ENCODE results near the gene NTPCR.
A peak's percentile ranks its signal among the peaks of the same experiment; 100 is the strongest.

The NTPCR gene

DNA sequence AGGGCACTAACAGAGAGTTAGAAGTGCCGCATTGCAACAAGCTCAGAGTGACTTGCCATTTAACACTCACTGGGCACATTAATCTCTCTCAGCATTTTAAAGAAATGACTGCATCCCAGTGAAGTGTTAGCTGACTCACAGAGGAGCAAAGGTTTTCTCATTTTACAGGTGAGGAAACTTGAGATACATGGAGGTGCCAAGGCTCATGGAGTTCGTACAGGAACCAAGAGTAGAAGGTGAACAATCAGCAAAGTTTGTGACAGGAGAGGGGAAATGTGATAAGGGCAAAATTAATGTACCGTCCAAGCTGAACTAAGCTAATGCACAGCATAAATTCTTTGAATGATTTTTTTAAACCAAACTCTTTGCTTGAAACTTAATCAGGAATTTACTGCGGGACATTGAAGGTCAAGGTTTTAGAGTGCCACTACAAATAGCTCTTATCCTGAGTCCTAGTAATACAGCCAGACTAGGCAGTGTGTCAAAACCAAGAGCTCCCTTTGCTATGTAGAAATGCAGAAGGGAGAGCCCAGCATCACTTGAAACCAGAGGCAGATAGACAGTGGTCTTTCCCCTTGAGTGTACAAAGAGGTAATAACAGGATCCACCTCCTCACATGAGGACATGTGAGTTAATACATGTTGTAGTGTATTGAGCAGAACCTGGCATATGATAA, 22.4 kb upstream of the NTPCR start:
- no peak for DNase-seq

DNA sequence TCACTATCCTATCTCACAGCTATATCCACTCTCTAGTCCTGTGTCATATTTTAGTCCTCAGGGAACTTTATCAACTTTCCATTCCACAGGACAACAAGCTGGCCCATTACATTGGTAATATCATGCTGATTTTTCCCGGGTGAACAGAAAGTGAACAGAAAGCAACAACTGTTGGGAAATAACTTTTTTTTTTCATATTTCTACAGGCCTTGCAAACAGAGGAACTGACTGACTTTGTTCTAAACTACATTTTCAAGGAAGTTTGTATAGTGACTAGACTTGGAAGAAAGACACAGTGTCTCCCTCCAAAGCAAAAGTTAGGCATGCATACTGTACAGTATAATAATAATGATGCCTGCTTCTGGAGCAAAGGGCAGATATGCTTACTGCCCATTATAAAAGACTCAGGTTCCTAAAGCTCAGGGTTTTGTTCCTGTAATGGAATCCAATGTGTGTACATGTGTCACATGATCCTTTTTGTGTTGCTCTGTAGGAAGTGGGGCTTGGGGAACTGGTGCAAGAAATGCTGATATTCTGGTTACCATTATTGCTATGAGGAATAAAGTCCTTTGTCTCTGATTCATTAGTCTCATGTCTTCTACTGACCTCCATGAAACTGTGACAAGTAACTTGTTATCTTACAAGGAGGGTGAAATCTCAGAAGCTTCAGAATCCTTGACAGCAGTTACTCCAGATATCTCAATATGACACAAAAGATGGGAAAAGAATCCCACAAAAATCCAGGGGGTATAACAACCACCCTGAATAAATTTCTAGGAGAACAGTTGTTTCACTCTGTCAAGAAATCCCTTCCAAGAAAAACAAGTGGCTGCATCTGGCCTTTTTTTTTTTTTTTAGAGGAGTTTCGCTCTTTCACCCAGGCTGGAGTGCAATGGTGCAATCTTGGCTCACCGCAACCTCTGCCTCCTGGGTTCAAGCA, 17.7 kb upstream of the NTPCR start:
- no peak for DNase-seq

DNA sequence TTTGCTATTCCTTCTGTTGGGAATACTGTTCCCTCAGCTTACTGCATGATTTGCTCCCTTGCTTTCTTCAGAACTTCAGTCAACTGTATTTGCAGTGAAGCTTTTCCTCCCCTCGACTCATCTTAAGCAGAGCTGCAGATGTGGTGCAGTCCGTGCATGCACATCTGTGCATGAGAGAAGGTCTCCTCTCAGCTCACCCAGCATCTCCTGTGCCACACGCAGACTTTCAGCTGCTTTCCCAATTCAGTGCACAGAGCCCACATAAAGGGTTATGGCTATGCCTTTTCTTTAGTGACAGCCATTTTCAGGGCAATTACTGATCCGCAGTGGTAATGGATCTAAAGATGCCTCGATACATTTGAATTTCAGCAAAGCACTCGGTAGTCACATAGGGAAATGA, 13.5 kb upstream of the NTPCR start:
- DNase-seq: no peak

DNA sequence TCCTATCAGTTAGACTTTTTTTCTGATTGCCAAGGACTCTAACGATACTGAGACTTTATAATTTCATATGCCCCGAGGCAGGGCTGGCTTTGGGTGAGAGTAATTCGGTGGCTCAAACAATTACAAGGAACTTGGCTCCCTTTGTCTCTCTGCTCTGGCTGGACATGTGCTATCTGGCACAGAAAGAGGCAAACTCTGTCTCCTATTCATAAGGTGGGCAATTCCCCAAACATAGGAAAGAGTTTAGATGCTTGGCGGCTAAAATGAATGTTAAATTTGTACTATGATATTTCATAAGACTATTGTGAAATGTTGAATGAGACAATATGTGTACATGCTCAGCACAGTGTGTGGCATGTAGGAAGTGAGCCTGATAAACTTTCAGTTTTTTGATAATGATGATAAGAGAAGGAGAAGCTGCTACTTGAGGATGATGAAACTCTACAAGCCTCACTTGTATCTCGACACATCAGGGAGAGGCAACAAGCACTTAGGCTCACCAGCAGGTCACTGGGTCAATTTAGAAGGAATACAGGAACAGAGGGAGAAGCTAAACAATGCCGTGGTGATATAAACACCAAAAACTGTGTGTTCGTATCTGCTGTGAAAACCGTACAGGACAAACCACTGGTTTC, 12.6 kb upstream of the NTPCR start:
- DNase-seq: no peak

DNA sequence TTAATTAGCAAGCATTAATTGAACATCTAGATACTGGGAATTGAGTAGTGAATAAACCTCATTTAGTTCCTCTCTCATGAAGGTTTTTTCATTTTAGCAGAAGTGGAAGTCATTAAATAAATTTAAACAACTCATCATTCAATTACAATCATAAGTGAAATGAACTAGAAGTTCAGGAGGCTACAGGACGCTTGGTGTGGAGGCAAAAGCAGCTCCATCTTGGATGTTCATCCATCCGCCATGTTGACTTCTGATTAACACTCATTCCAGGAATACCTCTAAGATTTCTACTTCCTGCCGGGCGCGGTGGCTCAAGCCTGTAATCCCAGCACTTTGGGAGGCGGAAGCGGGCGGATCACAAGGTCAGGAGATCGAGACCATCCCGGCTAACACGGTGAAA, 11.5 kb upstream of the NTPCR start:
- DNase-seq: no peak

DNA sequence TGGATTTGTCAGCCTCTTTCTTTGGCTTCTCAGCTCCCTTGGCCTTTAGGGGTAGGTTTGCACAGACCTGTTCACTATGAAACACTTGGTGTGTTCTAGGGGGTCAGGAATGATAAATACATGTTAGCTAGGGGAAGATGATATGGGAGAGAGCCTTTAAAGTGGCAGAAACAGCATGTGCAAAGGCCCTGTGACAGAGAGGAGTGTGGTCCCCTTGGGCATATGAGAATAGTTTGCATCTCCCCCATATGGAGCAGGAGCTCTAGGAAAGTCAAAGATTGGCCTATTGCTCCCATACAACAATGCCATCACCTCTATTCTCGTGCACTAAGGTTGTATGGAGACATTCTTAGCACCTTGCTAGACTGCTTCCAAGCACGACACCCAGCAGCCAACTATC, 10.7 kb upstream of the NTPCR start:
- DNase-seq: no peak

DNA sequence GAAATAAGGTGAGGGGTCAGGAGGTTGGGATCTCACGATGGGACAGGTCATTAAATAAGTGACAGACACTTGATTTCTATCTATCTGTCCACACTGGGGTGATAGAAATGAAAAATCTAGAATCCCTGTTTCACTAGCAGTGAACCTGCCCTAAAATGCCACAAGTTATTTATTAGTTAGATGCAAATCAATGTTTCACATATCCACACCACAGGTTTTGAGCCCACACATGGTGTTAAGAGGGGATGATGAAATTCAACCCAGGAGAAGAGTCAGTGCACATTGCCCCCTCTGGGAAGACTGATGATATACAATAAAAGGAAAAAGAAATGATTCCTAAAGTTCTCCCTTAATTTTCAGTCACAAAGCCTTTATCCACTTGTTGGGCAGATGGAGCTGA, 10.1 kb upstream of the NTPCR start:
- DNase-seq: no peak

DNA sequence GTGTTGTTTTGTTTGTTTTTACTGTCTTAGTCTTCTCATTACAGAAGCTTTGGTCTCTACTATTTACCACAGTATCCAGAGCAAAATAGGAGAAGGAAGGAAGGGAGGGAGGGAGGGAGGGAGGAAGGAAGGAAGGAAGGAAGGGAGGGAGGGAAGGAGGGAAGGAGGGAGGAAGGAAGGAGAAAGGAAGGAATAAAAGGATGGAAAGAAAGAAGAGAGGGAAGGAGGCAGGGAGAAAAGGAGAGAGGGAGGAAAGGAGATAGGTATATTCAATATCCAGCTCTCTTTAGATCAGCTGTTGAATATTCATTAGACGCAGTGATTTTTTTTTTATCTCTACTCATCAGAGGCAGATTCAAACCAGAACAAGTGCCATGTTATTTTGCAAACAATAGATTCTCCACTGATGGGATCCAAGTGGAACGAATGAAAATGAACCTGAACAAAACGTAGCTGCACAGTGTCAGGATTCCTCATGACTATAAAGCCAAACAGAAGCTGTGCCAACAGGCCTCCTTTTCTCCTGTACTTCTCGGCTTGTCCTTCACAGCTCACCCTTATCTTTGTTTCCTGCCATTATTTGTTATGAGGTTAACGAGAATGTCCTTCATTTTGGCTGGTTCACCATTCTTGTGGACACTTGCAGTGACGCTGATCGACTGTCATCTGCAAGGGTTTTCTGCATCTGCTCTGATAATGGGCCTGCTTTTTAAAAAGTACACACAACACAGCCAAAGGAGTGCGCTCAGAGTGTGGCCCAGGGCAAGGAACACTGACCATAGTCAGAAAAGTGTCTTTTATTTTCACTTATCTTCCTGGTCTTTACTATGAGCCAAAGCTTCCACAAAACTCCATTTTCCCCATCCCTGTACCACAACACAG, 7.8 kb upstream of the NTPCR start:
- no peak for DNase-seq

DNA sequence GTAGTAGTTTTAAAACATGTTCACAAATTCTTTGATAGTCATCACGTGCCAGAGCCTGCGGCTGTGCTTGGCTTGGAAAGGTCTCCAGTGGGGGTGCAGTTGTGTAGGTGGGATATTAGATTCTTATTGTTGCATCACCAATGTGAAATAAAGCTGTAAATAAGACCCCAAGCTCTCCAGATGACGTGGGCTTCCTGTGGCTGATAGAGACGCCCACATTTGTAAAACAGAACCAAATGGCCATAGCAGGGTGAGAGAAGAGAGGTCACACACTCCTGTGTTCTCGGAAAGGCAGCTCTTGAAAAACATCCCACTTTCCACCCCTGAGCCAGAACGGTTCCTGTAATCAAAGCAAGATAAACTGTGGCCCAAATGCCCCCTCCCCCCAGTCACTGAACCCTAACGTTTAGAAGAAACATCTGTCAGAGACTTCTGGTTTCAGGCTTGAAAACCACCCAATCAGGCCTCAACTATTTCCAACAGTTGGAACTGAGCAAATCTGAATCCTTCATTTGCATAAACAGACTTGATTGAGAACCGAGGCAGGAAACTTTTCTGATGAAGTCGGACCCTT, 6.6 kb upstream of the NTPCR start:
- no peak for DNase-seq

DNA sequence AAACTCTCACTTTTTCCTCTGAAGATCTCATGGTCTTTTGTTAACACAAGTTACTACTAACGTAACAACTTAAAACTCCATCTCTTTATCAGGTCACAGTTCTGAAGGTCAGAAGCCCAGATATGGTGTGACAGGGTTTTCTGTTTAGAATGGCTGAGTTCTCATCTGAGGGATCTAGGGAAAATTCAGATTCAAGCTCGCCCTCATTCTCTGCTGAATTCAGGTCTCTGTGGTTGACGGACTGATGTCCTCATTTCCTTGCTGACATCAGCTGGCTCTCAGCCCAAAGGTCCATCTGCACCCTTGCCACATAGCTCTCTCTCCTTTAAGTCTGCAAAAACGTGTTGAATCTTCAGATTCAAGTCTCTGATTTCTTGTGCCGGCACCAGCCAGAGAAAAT, 6.1 kb upstream of the NTPCR start:
- DNase-seq: no peak

DNA sequence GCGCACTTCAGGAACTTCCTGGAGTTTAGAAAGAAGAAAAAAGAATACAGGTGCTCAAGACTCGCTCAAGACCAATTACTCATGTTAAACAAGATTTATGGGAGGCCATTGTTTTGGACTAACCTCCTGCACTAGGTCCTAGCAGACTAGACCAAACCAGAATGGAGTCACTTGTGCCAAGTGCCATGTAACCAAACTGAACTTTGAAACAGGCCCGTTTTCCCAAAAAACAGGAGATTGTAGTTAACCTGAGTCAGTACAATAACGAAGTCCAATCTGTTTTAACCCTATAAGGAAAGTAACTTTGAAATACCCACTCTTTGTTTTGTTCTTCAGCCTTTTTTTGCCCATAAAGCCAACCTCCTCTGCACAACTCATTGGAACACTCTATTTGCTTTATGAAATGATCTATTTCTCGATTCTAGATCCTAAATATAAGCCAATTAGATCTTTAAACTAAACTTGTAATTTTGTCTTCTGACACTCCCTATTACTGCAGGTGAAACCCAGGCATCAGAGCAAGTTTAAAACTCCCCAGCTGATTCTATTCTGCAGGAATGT, 695 bp upstream of the NTPCR start:
- DNase-seq: no peak

DNA sequence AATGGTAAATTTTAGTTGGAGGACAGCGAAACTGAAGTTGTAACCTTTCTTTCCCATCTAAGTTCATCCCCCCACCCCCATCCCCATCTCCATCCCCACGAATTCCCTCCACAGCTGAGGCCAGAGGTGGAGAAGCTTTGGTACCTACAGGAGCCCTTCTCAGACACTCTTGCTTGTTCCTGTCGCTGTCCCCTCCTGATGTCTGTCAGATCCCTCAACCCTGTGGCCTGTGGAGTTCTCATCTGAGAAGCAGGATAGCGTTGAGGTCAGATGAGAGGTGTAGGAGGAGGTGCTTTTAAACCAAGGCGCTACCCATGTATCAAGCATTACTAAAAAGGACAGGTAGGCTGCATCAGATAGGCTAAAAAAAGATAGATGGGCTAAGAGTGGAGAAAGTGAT, 769 bp downstream of the NTPCR start:
- peak in 1 of 2 experiments; percentile 8 for DNase-seq

DNA sequence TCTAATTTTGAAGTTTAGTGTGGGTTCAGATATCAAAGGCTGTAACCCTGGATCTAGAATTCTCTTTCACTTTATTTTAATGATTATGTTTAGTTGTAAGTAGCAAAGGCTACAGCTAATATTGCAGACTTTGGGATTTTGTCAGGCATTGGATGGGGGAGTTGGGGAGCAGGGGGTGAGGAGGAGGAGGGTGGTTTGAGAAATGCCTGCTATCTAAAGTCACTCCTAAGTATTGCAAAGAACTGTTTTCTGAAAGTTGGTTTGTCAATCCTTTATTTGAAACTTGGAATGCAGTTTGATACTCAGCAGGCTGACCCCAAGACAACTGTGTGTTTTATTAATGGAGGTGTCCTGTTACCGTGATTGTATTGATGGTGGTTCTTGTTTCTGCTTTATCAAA, 1.2 kb downstream of the NTPCR start:
- DNase-seq: no peak

DNA sequence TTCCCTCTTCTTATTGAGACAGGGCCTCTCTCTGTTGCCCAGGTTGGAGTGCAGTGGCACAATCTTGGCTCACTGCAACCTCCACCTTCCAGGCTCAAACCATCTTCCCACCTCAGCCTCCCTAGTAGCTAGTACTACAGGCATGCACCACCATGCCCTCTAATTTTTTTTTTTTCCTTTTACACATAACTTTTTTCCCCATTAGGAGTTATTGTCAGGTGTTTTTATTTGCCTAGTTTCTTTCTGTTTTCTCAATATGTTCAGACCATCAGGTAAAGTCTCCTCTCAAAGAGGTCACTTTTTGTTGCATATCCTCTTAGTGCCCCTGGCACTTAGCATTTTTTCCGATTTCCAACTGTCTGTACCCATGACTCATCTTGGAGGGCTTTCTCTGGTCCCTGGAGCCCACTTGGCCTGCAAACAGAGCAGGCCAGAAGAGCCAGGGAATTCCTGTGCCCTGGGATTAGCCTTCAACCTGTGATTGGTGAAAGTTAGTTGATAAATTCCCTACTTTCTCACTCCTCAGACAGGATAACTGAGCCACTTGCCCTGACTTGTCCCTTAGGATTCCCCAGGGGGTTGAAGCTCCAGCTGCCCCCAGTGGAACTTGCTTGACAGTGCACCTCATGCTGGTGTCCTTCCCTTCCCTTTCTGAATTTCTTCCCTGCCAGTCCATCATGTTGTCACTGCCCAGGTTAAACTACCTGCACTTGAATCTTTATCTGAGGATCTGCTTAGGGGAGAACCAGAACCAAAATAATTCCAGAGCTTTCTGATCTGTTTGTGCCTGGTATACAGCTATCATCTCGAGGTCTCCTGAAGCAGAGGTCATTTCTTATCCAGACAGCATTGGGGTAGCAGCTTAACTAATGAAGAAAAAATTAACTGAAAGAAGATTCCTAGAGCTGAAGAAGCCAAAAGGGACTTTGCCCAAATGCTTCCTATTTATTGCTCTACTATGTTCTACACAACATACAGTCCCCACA, 2.4 kb downstream of the NTPCR start:
- DNase-seq: peak; percentile 59 to 65

DNA sequence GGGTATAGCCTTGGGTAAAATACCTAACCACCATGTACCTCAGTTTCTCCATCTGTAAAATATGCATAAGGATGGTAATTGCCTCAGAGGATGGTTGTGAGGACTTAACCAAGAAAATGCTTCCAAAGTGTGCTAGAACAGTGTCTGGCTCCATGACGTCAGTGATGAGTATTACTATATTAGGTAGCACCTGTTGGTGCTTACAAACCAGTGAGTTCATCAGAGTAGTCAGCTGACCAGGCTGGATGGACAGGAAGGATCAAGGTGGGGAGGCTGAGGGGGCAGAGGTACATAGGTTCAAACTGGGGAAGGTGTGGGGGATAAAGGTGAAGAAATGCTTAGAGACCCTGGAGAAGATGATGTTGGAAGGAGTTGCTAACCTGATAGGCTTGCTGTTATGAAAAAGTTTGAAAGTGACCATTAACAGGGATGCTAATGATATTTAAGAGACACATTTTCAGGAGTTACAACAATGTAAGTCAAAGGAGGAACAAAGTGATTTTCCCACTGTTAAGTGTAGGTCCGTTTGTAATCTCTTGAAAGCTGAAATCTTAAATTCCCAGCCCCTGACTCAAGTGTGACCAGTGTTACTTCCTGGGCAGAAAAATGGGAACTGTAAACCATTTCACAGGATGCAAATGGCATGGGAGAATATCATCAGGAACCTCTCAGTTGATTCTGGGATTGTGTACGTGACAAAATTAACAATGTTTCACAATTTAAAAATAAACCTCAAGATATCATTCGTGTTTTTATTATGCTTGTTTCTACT, 4.4 kb downstream of the NTPCR start:
- no peak for DNase-seq

DNA sequence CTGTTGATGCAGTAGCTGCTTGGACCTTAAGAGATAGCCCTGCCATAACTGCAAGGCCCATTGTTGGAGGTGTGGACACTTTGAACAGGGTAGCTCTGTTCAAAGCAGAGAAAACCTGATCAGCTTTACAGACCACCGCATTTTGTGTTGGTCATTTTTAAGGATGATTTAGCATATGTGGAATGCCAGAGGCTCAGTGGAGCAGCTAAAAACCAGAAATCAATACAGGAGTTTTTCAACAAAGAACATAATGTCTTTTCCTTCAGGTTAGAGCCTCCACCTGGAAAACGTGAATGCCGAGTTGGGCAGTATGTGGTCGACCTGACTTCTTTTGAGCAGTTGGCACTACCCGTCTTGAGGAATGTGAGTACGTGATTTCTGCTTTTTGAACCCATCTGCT, 5.7 kb downstream of the NTPCR start:
- DNase-seq: no peak

DNA sequence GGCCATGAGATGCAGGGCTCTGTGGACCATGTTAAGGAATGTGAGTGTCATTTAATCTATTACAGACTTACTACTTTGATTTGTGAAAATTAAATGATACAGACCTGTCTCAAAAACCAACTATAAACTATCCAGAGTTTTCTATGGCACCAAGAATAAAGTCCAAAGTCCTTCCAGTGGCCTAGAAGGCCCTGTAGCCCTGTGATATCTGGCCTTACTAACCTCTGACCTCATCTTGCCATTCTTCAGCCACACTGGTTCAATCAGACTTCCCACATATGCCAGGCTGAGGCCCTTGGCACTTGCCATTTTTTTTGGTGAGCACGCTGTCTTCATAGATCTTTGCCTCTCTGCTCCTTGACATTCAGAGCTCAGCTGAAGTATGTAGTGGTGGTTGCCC, 7.7 kb downstream of the NTPCR start:
- no peak for DNase-seq

DNA sequence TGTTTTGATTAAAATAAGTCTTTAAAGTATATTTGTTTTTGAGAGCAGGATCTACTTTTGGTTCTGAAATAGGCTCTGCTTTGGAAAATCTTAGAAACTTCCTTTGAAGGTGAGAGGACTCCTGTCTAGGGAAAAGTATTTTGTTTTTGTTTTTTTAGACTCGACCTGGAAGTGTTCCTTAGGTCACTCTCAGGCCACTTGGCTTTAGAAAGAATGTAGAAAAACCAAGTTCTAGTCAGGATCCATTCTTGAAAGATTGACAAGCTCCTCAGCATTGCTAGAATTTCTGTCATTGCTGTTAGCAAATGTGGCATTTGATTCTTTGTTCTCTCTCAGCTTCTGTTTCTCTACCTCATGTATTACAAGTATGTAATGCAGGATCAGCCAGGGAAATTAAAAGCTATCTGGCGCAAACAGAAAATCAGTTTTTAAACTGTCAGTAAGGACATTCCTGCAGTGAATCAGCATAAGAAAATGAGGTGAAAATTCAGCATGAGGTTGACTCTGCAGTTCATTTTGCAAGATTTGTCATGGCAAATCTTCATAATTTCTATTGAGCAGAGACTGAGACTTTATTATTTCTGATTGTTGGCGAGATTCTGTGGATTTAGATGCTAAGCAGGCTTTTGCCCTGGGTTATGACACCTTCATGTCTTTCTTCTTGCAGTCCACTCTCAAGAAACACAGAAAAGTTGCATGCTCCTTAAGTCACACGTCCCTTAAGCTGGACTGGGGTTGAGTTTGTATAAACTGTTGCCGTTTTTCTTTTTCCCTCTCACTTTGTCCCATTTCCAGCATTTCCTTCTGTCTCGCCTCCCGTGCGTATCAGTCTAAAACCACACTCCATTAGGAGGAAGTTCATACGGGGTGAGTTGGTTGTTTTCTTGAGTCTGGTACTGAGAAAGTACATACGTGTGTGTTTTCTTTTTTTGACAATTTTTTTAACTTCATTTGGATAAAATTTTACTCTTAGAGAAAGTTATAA, 12.6 kb downstream of the NTPCR start:
- no peak for DNase-seq

DNA sequence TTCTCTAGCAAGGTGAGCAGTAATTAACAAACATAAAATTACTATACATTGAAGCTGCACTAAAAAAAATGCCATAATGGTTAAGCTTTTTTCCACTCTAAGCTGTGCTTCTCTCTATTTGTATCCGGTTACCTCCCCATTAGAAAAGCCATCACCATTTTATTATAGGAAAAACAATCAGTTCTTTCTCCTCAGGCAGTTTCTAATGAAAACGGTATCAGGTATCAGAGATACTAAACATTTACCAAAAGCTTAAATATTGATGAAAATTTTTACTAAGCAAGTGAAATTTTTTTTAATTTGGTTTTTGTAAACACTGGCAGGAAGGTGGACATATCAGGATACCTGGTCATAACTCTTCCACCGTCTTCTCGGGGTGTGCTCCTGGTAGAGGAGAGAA, 14.2 kb downstream of the NTPCR start:
- no peak for DNase-seq
